ENCODE results near the gene IL20RA. TPM values are rescaled to one million over a fixed set of nuclear protein-coding genes. Genes with fewer than 3 reads are reported as not detected.

Gene IL20RA
- polyA plus RNA-seq, 5 donors: 2.1 to 3.3 (median 2.7) TPM

GRCh38 chr6:137010128-137010718 is 34.5 kb downstream of the IL20RA start:
- DNase-seq: no peak

GRCh38 chr6:137008204-137008603 is 36.6 kb downstream of the IL20RA start:
- no peak for DNase-seq

- no peak for DNase-seq
These were observed 38.7 kb downstream of the IL20RA start for GRCh38 chr6:137006056-137006455.

GRCh38 chr6:137005073-137005472 is 39.7 kb downstream of the IL20RA start:
- no peak for DNase-seq

- no peak for DNase-seq
These were observed 42.3 kb downstream of the IL20RA start for GRCh38 chr6:137002505-137002904.

GRCh38 chr6:137001977-137002302 is 42.8 kb downstream of the IL20RA start:
- no peak for DNase-seq

GRCh38 chr6:137001299-137001976 is 43.3 kb downstream of the IL20RA start:
- DNase-seq: no peak

- no peak for DNase-seq
These were observed 43.9 kb downstream of the IL20RA start for GRCh38 chr6:137000825-137001224.

GRCh38 chr6:136995521-136995920 is 49.2 kb downstream of the IL20RA start:
- DNase-seq: no peak

- DNase-seq: peak in 1 of 2 donors; percentile 12
These were observed 50.0 kb downstream of the IL20RA start for GRCh38 chr6:136994782-136995181.

GRCh38 chr6:136992113-136992512 is 52.7 kb downstream of the IL20RA start:
- DNase-seq: no peak

GRCh38 chr6:136991646-136992045 is 53.1 kb downstream of the IL20RA start:
- no peak for DNase-seq

- DNase-seq: no peak
These were observed 54.0 kb downstream of the IL20RA start for GRCh38 chr6:136990754-136991153.

- no peak for DNase-seq
These were observed 54.6 kb downstream of the IL20RA start for GRCh38 chr6:136990242-136990578.

- DNase-seq: peak; percentile 47 to 52
These were observed 55.1 kb downstream of the IL20RA start for GRCh38 chr6:136989571-136990241.

GRCh38 chr6:136987526-136987925 is 57.2 kb downstream of the IL20RA start:
- DNase-seq: no peak

- DNase-seq: no peak
These were observed 59.3 kb downstream of the IL20RA start for GRCh38 chr6:136985502-136985901.

- no peak for DNase-seq
These were observed 60.2 kb downstream of the IL20RA start for GRCh38 chr6:136984578-136984977.

- DNase-seq: no peak
These were observed 61.1 kb downstream of the IL20RA start for GRCh38 chr6:136983687-136984086.

- no peak for DNase-seq
These were observed 61.8 kb downstream of the IL20RA start for GRCh38 chr6:136982928-136983327.

GRCh38 chr6:136980070-136980469 is 64.7 kb downstream of the IL20RA start:
- no peak for DNase-seq

GRCh38 chr6:136979206-136979605 is 65.6 kb downstream of the IL20RA start:
- no peak for DNase-seq

GRCh38 chr6:136977075-136977474 is 67.7 kb downstream of the IL20RA start:
- no peak for DNase-seq

Measured in right lung (tissue), 5 donors.